Stimulated activated CD4-positive, alpha-beta T cell treated with anti-CD3 and anti-CD28 coated beads, TNF-alpha, amount 100 ng/mL, for 4 hours (primary cell): ENCODE results near the gene GRB14.
"Not testable (repeated sequence)": the region's sequence is repeated elsewhere in the genome, so short reads cannot be mapped to it uniquely, and the experiment has no call there.

Experiments used
- DNase-seq, 3 experiments: peaks; one replicate each; pipeline ENCODE4 v3.0.0-alpha.2; 2020; ENCODE audit warnings: low read depth in 3 of 3

GRB14 gene

GRCh38 chr2:164558450-164558849 lies 62.8 kb downstream of the GRB14 start:
- no peak for DNase-seq

DNA sequence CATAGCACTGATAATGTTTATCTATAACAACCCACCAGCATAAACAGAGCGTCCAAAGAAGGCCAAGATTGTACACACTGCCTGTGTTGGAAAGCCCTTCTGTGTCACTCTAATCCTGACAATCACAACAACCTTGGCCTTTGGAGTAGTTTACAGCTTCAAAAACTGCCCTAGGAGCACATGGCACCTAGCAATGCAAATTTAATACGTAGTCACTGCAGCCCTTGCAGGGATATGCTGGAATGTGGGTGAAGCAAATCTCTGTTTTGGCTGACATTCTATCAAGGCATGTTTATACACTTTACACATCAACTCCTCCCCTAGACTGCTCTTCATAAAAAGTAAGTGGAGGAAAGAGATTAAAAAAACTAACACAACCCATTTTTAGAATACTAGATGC lies 66.8 kb downstream of the GRB14 start:
- no peak for DNase-seq

- DNase-seq, result no peak
Observed at GRCh38 chr2:164551519-164551918, 69.8 kb downstream of the GRB14 start.

DNA sequence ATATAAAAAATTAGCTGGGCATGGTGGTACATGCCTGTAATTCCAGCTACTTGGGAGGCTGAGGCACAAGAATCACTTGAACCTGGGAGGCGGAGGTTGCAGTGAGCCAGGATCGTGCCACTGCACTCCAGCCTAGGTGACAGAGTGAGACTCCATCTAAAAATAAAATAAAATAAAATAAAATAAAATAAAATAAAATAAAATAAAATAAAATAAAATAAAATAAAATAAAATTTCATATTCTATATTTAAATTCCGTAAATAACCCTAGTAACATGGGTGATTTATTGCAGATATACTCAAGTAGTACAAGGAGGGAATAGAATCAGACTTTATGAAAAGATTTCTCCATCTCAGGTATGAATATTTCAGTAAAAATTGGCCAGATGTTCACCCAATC lies 71.6 kb downstream of the GRB14 start:
- not testable (repeated sequence) for DNase-seq

- no peak for DNase-seq
Observed at GRCh38 chr2:164545484-164545883, 75.8 kb downstream of the GRB14 start.

GRCh38 chr2:164542581-164543021 lies 78.7 kb downstream of the GRB14 start:
- DNase-seq, result no peak

GRCh38 chr2:164538240-164538866 lies 82.9 kb downstream of the GRB14 start:
- DNase-seq, result no peak

- no peak for DNase-seq
Observed at GRCh38 chr2:164535280-164536025, 85.8 kb downstream of the GRB14 start.

GRCh38 chr2:164530464-164530863 lies 90.8 kb downstream of the GRB14 start:
- DNase-seq, result no peak

DNA sequence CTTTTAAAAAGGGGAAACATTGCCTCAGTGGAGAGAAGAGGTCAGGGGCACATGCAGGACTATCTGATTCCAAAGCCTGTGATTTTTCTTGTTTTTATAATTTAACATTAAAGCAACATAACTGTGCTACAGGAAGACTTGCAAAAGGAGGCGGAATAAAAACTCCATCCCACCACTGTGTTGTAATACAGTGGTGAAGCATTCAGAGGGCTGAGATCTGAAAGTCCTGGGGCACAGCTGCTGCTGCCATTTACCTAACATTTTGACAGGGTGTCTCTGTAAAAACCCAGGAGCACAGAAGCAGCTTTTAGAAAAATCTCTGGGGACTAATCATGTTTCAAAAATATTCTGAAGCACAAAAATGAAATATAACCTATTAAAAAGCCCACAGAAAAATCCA lies 97.6 kb downstream of the GRB14 start:
- no peak for DNase-seq

DNA sequence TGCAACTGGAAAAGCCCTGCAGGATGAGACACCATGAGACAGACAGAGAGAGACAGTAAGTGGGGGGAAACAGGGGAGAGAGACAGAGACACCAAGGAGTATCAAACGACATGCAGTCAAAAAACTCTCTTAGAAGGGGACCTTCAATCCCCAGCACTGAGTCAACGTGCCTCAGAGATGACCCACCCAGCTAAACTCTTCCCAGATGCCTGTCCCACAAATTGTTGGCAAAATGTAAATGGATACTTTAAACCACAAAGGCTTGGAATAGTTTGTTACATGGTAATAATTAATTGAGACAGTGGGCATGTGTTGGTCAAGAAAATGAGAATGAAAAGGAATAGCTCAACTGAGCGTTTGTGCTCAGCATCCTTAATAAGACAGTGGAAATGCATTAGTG lies 98.3 kb downstream of the GRB14 start:
- DNase-seq, result no peak

GRCh38 chr2:164522561-164522981 lies 98.7 kb downstream of the GRB14 start:
- DNase-seq, result no peak

DNA sequence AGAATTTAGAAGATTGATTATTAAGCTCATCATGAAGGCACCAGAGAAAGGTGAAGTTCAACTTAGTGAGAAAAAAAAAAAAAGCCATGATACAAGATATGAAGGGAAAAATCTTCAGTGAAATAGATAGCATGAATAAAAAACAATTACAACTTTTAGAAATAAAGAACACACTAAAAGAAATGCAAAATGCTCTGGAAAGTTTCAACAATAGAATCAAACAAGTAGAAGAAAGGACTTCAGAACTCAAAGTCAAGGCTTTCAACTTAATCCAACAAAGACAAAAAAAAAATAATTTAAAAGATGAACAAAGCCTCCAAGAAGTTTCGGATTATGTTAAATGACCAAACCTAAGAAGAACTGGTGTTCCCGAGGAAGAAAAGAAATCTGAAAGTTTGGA lies 105.5 kb downstream of the GRB14 start:
- DNase-seq, result no peak

DNA sequence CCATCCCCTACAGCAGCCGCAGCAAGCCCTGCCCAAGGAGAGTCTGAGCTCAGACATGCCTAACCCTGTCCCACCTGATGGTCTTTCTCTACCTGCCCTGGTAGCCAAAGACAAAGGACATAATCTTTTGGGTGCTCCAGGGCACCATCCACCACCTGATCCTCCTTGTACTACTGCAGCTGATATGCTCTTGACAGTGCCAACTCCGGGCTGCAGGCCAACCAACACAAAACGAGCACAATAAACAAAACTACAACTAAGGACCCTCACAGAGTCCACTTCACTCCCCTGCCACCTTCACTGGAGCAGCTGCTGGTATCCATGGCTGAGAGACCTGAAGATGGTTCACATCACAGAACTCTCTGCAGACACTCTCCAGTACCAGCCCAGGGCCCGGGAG lies 106.3 kb downstream of the GRB14 start:
- no peak for DNase-seq

DNA sequence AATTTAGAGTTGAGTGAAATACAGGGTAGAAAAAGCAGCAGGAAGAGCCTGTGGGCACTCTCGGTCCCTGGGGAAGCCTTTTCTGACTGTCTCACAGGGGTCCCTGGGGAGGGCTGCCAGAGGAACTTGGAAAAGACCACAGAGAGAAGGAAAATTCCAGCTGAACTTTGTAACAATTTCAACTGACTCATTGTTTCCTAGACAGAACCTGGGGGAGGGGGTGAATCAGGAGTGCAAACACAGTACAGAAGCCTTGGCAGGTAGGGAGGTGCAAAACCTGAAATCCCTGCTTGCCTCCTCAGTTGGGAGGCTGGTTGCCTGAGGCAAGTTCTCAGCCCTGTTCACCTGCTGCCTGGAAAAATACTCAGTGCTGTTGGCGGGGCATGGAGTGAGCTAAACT lies 106.8 kb downstream of the GRB14 start:
- no peak for DNase-seq

DNA sequence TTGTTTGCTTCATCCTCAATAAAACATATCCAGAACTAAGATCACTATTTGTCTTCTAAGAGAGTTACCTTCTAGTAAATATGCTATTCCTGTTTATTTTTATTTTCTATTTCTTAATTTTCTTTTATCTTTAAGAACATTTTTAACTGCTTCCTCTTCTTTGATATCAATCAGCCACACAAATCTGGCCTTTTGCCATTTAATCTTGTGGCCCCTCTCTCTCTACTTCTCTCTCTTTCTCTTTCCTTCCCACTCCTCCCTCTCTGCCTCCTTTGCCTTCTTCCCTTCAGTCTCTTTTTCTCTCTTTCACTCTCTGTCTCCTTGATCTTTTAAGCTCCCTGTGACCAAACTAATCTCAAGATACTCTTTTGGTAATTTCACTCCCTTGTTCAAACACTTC lies 108.4 kb downstream of the GRB14 start:
- DNase-seq, result no peak

GRCh38 chr2:164511738-164512137 lies 109.5 kb downstream of the GRB14 start:
- DNase-seq, result no peak

GRCh38 chr2:164510895-164511294 lies 110.4 kb downstream of the GRB14 start:
- DNase-seq, result no peak

- no peak for DNase-seq
Observed at GRCh38 chr2:164509137-164509877, 112.0 kb downstream of the GRB14 start.

DNA sequence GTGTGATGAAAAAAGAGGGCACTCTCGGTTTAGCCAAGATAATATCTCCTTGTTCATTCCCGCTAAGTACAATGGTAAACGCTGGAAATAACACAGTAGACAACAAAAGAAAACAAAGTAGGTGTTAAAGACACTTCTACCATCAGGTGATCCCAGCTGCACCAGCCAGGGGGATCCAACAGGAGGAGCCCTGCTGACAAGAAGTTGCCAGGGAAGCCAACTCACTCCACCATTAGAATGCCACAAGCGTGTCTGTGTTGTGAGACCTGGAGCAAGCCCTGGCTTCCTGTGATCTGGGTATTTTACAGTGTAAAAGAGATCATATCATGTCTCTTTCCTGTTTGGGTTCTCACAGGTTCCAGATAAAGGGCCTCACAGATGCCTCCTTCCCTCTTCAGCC lies 117.0 kb downstream of the GRB14 start:
- DNase-seq, result no peak

GRCh38 chr2:164498836-164499235 lies 122.4 kb downstream of the GRB14 start:
- DNase-seq, result no peak

DNA sequence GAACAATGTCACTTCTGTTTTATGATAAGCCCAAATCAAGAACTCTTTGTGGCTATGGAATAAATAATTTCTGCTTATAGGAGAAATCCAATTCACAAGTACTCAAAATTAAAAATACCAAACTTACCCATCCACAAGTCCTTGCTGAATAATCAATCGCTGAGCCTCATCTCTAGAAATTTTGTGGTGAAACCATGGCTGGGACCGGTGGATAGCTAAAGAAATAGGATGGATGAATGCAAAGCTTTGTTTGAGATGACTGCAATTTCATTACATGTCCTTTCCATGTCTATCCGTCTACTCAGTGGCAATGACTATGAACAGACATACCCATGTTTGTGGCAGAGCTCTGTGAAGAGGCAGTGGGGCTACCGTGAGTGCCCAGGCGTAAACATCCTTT lies 124.4 kb downstream of the GRB14 start:
- no peak for DNase-seq

GRCh38 chr2:164496421-164496820 lies 124.9 kb downstream of the GRB14 start:
- DNase-seq, result no peak
